Transverse colon (tissue), 3 donors: Measurements from ENCODE around the gene TBCEL.

ENCODE experiments used
- POLR2A ChIP-seq: fragments of 450-650 bp; IDR thresholded peaks from one replicate; pipeline ENCODE4 v1.6.1; 2016; ENCODE audit warnings: antibody characterized with exemption, mild to moderate bottlenecking, moderate library complexity
- TF ChIP-seq, protein P1 (sequence below), 5 experiments: fragments of 200-600 bp in 3 of 5; fragments of 450-650 bp in 2 of 5; sonication (generic) in 3 of 5; IDR thresholded peaks; 1 replicate in 2 of 5; 2 replicates in 3 of 5; pipeline ENCODE4 v1.5.1; 2016 to 2017; ENCODE audit warnings: antibody characterized with exemption in 5 of 5, inconsistent platforms in 3 of 5, mild to moderate bottlenecking in 2 of 5, moderate library complexity in 1 of 5

DNA sequence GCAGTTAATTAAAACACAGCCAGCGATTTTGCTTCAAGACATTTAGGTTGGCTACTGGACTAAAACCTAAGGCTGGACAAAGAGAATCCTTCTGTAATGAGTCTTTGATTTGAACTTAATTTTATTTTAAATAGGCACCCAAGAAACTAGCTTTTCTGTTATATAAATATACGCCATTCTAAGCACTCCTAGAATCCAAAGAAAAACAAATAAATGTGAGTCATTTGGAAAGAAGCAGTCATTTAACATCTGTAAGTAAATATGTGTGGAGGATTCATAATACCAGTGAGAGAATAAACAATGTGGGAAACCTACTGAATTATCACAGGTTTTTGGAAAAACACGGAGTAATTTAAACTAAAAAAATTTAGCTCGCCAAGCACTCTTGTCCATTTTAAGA, 76.0 kb downstream of the TBCEL start:
- TF ChIP-seq, protein P1, sequence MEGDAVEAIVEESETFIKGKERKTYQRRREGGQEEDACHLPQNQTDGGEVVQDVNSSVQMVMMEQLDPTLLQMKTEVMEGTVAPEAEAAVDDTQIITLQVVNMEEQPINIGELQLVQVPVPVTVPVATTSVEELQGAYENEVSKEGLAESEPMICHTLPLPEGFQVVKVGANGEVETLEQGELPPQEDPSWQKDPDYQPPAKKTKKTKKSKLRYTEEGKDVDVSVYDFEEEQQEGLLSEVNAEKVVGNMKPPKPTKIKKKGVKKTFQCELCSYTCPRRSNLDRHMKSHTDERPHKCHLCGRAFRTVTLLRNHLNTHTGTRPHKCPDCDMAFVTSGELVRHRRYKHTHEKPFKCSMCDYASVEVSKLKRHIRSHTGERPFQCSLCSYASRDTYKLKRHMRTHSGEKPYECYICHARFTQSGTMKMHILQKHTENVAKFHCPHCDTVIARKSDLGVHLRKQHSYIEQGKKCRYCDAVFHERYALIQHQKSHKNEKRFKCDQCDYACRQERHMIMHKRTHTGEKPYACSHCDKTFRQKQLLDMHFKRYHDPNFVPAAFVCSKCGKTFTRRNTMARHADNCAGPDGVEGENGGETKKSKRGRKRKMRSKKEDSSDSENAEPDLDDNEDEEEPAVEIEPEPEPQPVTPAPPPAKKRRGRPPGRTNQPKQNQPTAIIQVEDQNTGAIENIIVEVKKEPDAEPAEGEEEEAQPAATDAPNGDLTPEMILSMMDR (IDR thresholded peaks at IDR 0.05): no peak
- TF ChIP-seq POLR2A: no peak
